HepG2 (cell line): ENCODE data around the gene UBE2O.

Experiments
- CREB1 ChIP-seq, 2 experiments: fragments of 450-650 bp in 1 of 2; IDR thresholded peaks; 2 replicates each; pipeline ENCODE4 v1.6.1; 2016 to 2017; ENCODE audit warnings: control low read depth in 1 of 2, mild to moderate bottlenecking in 1 of 2, missing compliant biosample characterization in 1 of 2, missing genetic modification characterization in 1 of 2
- CTCF ChIP-seq: sonication (generic); formaldehyde crosslinking; IDR thresholded peaks from 2 replicates; pipeline ENCODE4 v1.5.0; 2020; ENCODE audit warnings: mild to moderate bottlenecking, missing genetic modification reagents, moderate library complexity
- DNMT3B ChIP-seq: conservative IDR thresholded peaks from 2 replicates; pipeline ENCODE4 v1.6.1; 2016; ENCODE audit warnings: missing biosample characterization, control low read depth
- ELF4 ChIP-seq: sonication (generic); formaldehyde crosslinking; IDR thresholded peaks from 2 replicates; pipeline ENCODE4 v1.5.0; 2020; ENCODE audit warnings: missing genetic modification reagents, mild to moderate bottlenecking, moderate library complexity, borderline replicate concordance
- HMG20A ChIP-seq: IDR thresholded peaks from 2 replicates; pipeline ENCODE4 v1.6.1; 2016; ENCODE audit warnings: borderline replicate concordance
- HOXA7 ChIP-seq: sonication (generic); formaldehyde crosslinking; IDR thresholded peaks from 2 replicates; pipeline ENCODE4 v1.8.1; 2022; ENCODE audit warnings: mild to moderate bottlenecking, missing genetic modification reagents, moderate library complexity
- NFATC3 ChIP-seq: sonication (generic); formaldehyde crosslinking; IDR thresholded peaks from 2 replicates; pipeline ENCODE4 v1.5.1; 2020; ENCODE audit warnings: mild to moderate bottlenecking, missing genetic modification reagents
- SAFB2 ChIP-seq: sonication (generic); formaldehyde crosslinking; IDR thresholded peaks from 2 replicates; pipeline ENCODE4 v1.5.1; 2020; ENCODE audit warnings: missing genetic modification reagents, low read depth, mild to moderate bottlenecking, borderline replicate concordance
- SMC3 ChIP-seq: IDR thresholded peaks from 2 replicates; pipeline ENCODE4 v1.6.1; 2011; ENCODE audit warnings: low read length, improper control_type of control experiment
- ZFP36L1 ChIP-seq: sonication (generic); formaldehyde crosslinking; IDR thresholded peaks from 2 replicates; pipeline ENCODE4 v1.8.0; 2022; ENCODE audit warnings: mild to moderate bottlenecking, missing genetic modification reagents, moderate library complexity
- TF ChIP-seq, protein P1 (sequence below): sonication (generic); formaldehyde crosslinking; IDR thresholded peaks from 2 replicates; pipeline ENCODE4 v1.4.0; 2020; ENCODE audit warnings: missing genetic modification reagents
- TF ChIP-seq, protein P2 (sequence below): IDR thresholded peaks from 2 replicates; pipeline ENCODE4 v1.6.1; 2016; ENCODE audit warnings: low read depth

- TF ChIP-seq CTCF: no peak
- no peak for TF ChIP-seq SMC3
- no peak for TF ChIP-seq HOXA7 (CRISPR knock-in tag)
- no peak for TF ChIP-seq ZFP36L1 (CRISPR knock-in tag)
- TF ChIP-seq DNMT3B (CRISPR knock-in tag): no peak
- no peak for TF ChIP-seq NFATC3 (CRISPR knock-in tag)
- TF ChIP-seq ELF4 (CRISPR knock-in tag): no peak
- TF ChIP-seq HMG20A (CRISPR knock-in tag): no peak
- TF ChIP-seq, protein P1, sequence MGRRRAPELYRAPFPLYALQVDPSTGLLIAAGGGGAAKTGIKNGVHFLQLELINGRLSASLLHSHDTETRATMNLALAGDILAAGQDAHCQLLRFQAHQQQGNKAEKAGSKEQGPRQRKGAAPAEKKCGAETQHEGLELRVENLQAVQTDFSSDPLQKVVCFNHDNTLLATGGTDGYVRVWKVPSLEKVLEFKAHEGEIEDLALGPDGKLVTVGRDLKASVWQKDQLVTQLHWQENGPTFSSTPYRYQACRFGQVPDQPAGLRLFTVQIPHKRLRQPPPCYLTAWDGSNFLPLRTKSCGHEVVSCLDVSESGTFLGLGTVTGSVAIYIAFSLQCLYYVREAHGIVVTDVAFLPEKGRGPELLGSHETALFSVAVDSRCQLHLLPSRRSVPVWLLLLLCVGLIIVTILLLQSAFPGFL (CRISPR knock-in tag): no peak
- no peak for TF ChIP-seq CREB1 (IDR thresholded peaks at IDR 0.05)
- no peak for TF ChIP-seq CREB1 (CRISPR knock-in tag; IDR thresholded peaks at IDR 0.05)
- TF ChIP-seq, protein P2, sequence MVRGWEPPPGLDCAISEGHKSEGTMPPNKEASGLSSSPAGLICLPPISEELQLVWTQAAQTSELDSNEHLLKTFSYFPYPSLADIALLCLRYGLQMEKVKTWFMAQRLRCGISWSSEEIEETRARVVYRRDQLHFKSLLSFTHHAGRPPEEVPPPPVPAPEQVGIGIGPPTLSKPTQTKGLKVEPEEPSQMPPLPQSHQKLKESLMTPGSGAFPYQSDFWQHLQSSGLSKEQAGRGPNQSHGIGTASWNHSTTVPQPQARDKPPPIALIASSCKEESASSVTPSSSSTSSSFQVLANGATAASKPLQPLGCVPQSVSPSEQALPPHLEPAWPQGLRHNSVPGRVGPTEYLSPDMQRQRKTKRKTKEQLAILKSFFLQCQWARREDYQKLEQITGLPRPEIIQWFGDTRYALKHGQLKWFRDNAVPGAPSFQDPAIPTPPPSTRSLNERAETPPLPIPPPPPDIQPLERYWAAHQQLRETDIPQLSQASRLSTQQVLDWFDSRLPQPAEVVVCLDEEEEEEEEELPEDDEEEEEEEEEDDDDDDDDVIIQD (CRISPR knock-in tag): no peak
- TF ChIP-seq SAFB2: no peak
Observed at GRCh38 chr17:76343106-76343505, 109.8 kb downstream of the UBE2O start.
